WTC11 (cell line): ENCODE results near the gene MCUR1. TPM values are rescaled to one million over a fixed set of nuclear protein-coding genes. Genes with fewer than 3 reads are reported as not detected.

Source experiments
- ATAC-seq: fragments of 200-7000 bp; cut with Tn5 transposase; 2 replicates; pipeline ENCODE4 v1.10.0; 2021; ENCODE audit warnings: mild to moderate bottlenecking, moderate library complexity
- CTCF ChIA-PET: fragments of 300-600 bp; sonication (Branson Sonifier 250); formaldehyde crosslinking; loops from one replicate; lab custom pipeline; 2021; ENCODE audit warnings: antibody characterized with exemption; lab: Charles Lee
- POLR2A ChIA-PET: fragments of 350-600 bp; sonication (Branson Sonifier 250); formaldehyde crosslinking; loops from one replicate; lab custom pipeline; 2021; ENCODE audit warnings: antibody characterized with exemption; lab: Charles Lee
- DNase-seq: peaks from one replicate; pipeline ENCODE4 v3.0.0; 2021; ENCODE audit warnings: low spot score
- H3K27ac Mint-ChIP-seq: 2 replicates; pipeline ENCODE4 v1.8.0; 2021; ENCODE audit warnings: mixed read lengths
- H3K27me3 Mint-ChIP-seq: 2 replicates; pipeline ENCODE4 v1.8.0; 2021; ENCODE audit warnings: low read depth, mild to moderate bottlenecking, moderate library complexity, mixed read lengths
- H3K36me3 Mint-ChIP-seq: 2 replicates; pipeline ENCODE4 v1.8.0; 2021; ENCODE audit warnings: mixed read lengths
- H3K4me1 Mint-ChIP-seq: 2 replicates; pipeline ENCODE4 v1.8.0; 2022; ENCODE audit warnings: mixed read lengths
- H3K4me3 Mint-ChIP-seq: 2 replicates; pipeline ENCODE4 v1.8.0; 2021; ENCODE audit warnings: mild to moderate bottlenecking, moderate library complexity, mixed read lengths
- H3K9me3 Mint-ChIP-seq: 2 replicates; pipeline ENCODE4 v1.8.0; 2021; ENCODE audit warnings: mixed read lengths
- ETV6 ChIP-seq: sonication (generic); formaldehyde crosslinking; IDR thresholded peaks from 2 replicates; pipeline ENCODE4 v1.8.1; 2022; ENCODE audit warnings: mild to moderate bottlenecking, missing genetic modification reagents
- JAZF1 ChIP-seq: fragments of 250-450 bp; sonication (Bioruptor Pico); IDR thresholded peaks from 2 replicates; pipeline ENCODE4 v1.9.0; 2021; ENCODE audit warnings: moderate library complexity, mild to moderate bottlenecking, inconsistent platforms
- JUN ChIP-seq: sonication (generic); formaldehyde crosslinking; IDR thresholded peaks from 2 replicates; pipeline ENCODE4 v1.8.0; 2023; ENCODE audit warnings: mild to moderate bottlenecking, missing genetic modification reagents
- NR1H2 ChIP-seq: sonication (generic); formaldehyde crosslinking; IDR thresholded peaks from 2 replicates; pipeline ENCODE4 v1.9.0; 2021; ENCODE audit warnings: mild to moderate bottlenecking, moderate library complexity, missing genetic modification reagents
- SMAD3 ChIP-seq: sonication (generic); formaldehyde crosslinking; IDR thresholded peaks from 2 replicates; pipeline ENCODE4 v1.8.0; 2022; ENCODE audit warnings: missing genetic modification reagents, mild to moderate bottlenecking, borderline replicate concordance
- SMAD4 ChIP-seq: sonication (generic); formaldehyde crosslinking; IDR thresholded peaks from 2 replicates; pipeline ENCODE4 v1.8.0; 2022; ENCODE audit warnings: mild to moderate bottlenecking, missing genetic modification reagents
- TCF7 ChIP-seq: sonication (generic); formaldehyde crosslinking; IDR thresholded peaks from 2 replicates; pipeline ENCODE4 v1.8.0; 2022; ENCODE audit warnings: mild to moderate bottlenecking, low read depth, missing genetic modification reagents, moderate library complexity
- ZBTB21 ChIP-seq: sonication (generic); formaldehyde crosslinking; IDR thresholded peaks from 2 replicates; pipeline ENCODE4 v1.8.1; 2023; ENCODE audit warnings: mild to moderate bottlenecking, missing genetic modification reagents, borderline replicate concordance
- ZNF232 ChIP-seq: sonication (generic); formaldehyde crosslinking; IDR thresholded peaks from 2 replicates; pipeline ENCODE4 v1.8.0; 2022; ENCODE audit warnings: mild to moderate bottlenecking, missing genetic modification reagents
- ZNF317 ChIP-seq: sonication (generic); formaldehyde crosslinking; IDR thresholded peaks from 2 replicates; pipeline ENCODE4 v1.8.1; 2023; ENCODE audit warnings: low read depth, mild to moderate bottlenecking, moderate library complexity, missing genetic modification reagents, borderline replicate concordance
- ZNF416 ChIP-seq: fragments of 250-450 bp; sonication (Bioruptor Pico); IDR thresholded peaks from 2 replicates; pipeline ENCODE4 v1.9.0; 2021; ENCODE audit warnings: mild to moderate bottlenecking, inconsistent platforms
- ZNF423 ChIP-seq: fragments of 250-450 bp; sonication (Bioruptor Pico); IDR thresholded peaks from 2 replicates; pipeline ENCODE4 v2.1.2; 2022; ENCODE audit warnings: mild to moderate bottlenecking, moderate library complexity
- total RNA-seq: library from RNA; stranded (reverse); gene quantifications from 3 replicates; pipeline ENCODE4 v1.2.3, GENCODE V29; 2021
- TF ChIP-seq, protein P1 (sequence below): fragments of 250-450 bp; sonication (Bioruptor Pico); IDR thresholded peaks from 2 replicates; pipeline ENCODE4 v1.9.0; 2021; ENCODE audit warnings: mild to moderate bottlenecking, borderline replicate concordance
- TF ChIP-seq, protein P2 (sequence below): sonication (generic); formaldehyde crosslinking; IDR thresholded peaks from 2 replicates; pipeline ENCODE4 v1.8.1; 2022; ENCODE audit warnings: missing genetic modification reagents, borderline replicate concordance
- TF ChIP-seq, protein P3 (sequence below): fragments of 250-450 bp; sonication (Bioruptor Pico); IDR thresholded peaks from 2 replicates; pipeline ENCODE4 v1.9.0; 2021; ENCODE audit warnings: mild to moderate bottlenecking
- TF ChIP-seq, protein P4 (sequence below): sonication (generic); formaldehyde crosslinking; IDR thresholded peaks from 2 replicates; pipeline ENCODE4 v1.8.1; 2023; ENCODE audit warnings: mild to moderate bottlenecking, missing genetic modification reagents
- TF ChIP-seq, protein P5 (sequence below): fragments of 250-450 bp; sonication (Bioruptor Pico); IDR thresholded peaks from 2 replicates; pipeline ENCODE4 v1.8.0; 2021; ENCODE audit warnings: mild to moderate bottlenecking

MCUR1 gene
- total RNA-seq, 1 experiment from 2014 or later = 28.1 TPM

DNA sequence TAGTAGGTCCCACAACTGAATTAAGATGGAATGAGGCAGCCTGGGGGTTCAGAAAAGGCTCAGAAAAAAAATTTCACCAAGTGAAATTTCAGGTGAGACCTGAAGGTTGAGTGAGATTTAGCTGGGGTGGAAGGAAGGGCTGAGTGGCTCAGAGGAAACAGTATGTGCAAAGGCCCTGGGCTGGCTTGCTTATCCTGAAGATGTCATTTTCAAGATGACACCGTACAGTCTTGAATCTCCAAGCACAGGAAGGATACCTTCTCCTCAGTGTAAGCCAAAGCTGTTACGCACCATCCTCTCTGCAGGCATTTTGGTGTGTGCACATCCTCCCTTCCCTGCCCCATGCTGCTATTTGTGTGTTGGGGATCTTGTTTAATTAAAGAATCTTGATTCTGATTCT, 59.7 kb downstream of the MCUR1 start:
- no peak overlapping the region for H3K27ac Mint-ChIP-seq
- H3K27me3 Mint-ChIP-seq = no peaks in the 10 kb centered on the region
- TF ChIP-seq JAZF1 (CRISPR knock-in tag) (no peak), SMAD3 (no peak), ETV6 (CRISPR knock-in tag) (no peak), TCF7 (CRISPR knock-in tag) (no peak), NR1H2 (CRISPR knock-in tag) (no peak), ZNF423 (CRISPR knock-in tag) (no peak), ZBTB21 (CRISPR knock-in tag) (no peak), ZNF317 (no peak), JUN (no peak), ZNF416 (no peak), SMAD4 (CRISPR knock-in tag) (no peak), ZNF232 (no peak)
- TF ChIP-seq, protein P1, sequence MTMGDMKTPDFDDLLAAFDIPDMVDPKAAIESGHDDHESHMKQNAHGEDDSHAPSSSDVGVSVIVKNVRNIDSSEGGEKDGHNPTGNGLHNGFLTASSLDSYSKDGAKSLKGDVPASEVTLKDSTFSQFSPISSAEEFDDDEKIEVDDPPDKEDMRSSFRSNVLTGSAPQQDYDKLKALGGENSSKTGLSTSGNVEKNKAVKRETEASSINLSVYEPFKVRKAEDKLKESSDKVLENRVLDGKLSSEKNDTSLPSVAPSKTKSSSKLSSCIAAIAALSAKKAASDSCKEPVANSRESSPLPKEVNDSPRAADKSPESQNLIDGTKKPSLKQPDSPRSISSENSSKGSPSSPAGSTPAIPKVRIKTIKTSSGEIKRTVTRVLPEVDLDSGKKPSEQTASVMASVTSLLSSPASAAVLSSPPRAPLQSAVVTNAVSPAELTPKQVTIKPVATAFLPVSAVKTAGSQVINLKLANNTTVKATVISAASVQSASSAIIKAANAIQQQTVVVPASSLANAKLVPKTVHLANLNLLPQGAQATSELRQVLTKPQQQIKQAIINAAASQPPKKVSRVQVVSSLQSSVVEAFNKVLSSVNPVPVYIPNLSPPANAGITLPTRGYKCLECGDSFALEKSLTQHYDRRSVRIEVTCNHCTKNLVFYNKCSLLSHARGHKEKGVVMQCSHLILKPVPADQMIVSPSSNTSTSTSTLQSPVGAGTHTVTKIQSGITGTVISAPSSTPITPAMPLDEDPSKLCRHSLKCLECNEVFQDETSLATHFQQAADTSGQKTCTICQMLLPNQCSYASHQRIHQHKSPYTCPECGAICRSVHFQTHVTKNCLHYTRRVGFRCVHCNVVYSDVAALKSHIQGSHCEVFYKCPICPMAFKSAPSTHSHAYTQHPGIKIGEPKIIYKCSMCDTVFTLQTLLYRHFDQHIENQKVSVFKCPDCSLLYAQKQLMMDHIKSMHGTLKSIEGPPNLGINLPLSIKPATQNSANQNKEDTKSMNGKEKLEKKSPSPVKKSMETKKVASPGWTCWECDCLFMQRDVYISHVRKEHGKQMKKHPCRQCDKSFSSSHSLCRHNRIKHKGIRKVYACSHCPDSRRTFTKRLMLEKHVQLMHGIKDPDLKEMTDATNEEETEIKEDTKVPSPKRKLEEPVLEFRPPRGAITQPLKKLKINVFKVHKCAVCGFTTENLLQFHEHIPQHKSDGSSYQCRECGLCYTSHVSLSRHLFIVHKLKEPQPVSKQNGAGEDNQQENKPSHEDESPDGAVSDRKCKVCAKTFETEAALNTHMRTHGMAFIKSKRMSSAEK = no peak
- TF ChIP-seq, protein P2, sequence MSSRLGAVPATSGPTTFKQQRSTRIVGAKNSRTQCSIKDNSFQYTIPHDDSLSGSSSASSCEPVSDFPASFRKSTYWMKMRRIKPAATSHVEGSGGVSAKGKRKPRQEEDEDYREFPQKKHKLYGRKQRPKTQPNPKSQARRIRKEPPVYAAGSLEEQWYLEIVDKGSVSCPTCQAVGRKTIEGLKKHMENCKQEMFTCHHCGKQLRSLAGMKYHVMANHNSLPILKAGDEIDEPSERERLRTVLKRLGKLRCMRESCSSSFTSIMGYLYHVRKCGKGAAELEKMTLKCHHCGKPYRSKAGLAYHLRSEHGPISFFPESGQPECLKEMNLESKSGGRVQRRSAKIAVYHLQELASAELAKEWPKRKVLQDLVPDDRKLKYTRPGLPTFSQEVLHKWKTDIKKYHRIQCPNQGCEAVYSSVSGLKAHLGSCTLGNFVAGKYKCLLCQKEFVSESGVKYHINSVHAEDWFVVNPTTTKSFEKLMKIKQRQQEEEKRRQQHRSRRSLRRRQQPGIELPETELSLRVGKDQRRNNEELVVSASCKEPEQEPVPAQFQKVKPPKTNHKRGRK (CRISPR knock-in tag) = no peak
- TF ChIP-seq, protein P3, sequence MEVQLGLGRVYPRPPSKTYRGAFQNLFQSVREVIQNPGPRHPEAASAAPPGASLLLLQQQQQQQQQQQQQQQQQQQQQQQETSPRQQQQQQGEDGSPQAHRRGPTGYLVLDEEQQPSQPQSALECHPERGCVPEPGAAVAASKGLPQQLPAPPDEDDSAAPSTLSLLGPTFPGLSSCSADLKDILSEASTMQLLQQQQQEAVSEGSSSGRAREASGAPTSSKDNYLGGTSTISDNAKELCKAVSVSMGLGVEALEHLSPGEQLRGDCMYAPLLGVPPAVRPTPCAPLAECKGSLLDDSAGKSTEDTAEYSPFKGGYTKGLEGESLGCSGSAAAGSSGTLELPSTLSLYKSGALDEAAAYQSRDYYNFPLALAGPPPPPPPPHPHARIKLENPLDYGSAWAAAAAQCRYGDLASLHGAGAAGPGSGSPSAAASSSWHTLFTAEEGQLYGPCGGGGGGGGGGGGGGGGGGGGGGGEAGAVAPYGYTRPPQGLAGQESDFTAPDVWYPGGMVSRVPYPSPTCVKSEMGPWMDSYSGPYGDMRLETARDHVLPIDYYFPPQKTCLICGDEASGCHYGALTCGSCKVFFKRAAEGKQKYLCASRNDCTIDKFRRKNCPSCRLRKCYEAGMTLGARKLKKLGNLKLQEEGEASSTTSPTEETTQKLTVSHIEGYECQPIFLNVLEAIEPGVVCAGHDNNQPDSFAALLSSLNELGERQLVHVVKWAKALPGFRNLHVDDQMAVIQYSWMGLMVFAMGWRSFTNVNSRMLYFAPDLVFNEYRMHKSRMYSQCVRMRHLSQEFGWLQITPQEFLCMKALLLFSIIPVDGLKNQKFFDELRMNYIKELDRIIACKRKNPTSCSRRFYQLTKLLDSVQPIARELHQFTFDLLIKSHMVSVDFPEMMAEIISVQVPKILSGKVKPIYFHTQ (CRISPR knock-in tag) = no peak
- TF ChIP-seq, protein P4, sequence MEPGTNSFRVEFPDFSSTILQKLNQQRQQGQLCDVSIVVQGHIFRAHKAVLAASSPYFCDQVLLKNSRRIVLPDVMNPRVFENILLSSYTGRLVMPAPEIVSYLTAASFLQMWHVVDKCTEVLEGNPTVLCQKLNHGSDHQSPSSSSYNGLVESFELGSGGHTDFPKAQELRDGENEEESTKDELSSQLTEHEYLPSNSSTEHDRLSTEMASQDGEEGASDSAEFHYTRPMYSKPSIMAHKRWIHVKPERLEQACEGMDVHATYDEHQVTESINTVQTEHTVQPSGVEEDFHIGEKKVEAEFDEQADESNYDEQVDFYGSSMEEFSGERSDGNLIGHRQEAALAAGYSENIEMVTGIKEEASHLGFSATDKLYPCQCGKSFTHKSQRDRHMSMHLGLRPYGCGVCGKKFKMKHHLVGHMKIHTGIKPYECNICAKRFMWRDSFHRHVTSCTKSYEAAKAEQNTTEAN (CRISPR knock-in tag) = no peak
- TF ChIP-seq, protein P5, sequence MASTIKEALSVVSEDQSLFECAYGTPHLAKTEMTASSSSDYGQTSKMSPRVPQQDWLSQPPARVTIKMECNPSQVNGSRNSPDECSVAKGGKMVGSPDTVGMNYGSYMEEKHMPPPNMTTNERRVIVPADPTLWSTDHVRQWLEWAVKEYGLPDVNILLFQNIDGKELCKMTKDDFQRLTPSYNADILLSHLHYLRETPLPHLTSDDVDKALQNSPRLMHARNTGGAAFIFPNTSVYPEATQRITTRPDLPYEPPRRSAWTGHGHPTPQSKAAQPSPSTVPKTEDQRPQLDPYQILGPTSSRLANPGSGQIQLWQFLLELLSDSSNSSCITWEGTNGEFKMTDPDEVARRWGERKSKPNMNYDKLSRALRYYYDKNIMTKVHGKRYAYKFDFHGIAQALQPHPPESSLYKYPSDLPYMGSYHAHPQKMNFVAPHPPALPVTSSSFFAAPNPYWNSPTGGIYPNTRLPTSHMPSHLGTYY (CRISPR knock-in tag) = no peak
- no peak for DNase-seq
- H3K4me1 Mint-ChIP-seq = no peaks in the 10 kb centered on the region
- ATAC-seq = no peak
- H3K4me3 Mint-ChIP-seq = no peak overlapping the region
- POLR2A ChIA-PET = no interaction called here
- CTCF ChIA-PET = no interaction called here
- no peaks in the 10 kb centered on the region for H3K36me3 Mint-ChIP-seq
- no peaks in the 10 kb centered on the region for H3K9me3 Mint-ChIP-seq
